SKM-1 (cell line): ENCODE measurements around the gene PLEKHA7.
"Not testable (repeated sequence)": the region's sequence is repeated elsewhere in the genome, so short reads cannot be mapped to it uniquely, and the experiment has no call there.

Experiments
- DNase-seq: peaks from one replicate; lab custom pipeline; 2025; ENCODE audit not compliant: unreplicated experiment; lab: John Stamatoyannopoulos, UW

PLEKHA7 gene

GRCh38 chr11:17008099-17008498, 6.1 kb downstream of the PLEKHA7 start:
- no peak for DNase-seq

- no peak for DNase-seq
Measured at GRCh38 chr11:17005646-17006045, 8.6 kb downstream of the PLEKHA7 start.

GRCh38 chr11:17004486-17005148, 9.6 kb downstream of the PLEKHA7 start:
- DNase-seq, result no peak

GRCh38 chr11:17003426-17003825, 10.8 kb downstream of the PLEKHA7 start:
- DNase-seq, result no peak

- DNase-seq, result no peak
Measured at GRCh38 chr11:17002543-17002942, 11.7 kb downstream of the PLEKHA7 start.

- no peak for DNase-seq
Measured at GRCh38 chr11:17001806-17002205, 12.4 kb downstream of the PLEKHA7 start.

- no peak for DNase-seq
Measured at GRCh38 chr11:17000987-17001386, 13.2 kb downstream of the PLEKHA7 start.

GRCh38 chr11:17000253-17000652, 14.0 kb downstream of the PLEKHA7 start:
- DNase-seq, result not testable (repeated sequence)

GRCh38 chr11:16999116-16999515, 15.1 kb downstream of the PLEKHA7 start:
- DNase-seq, result no peak

- no peak for DNase-seq
Measured at GRCh38 chr11:16997624-16998023, 16.6 kb downstream of the PLEKHA7 start.

GRCh38 chr11:16993495-16993894, 20.7 kb downstream of the PLEKHA7 start:
- no peak for DNase-seq

- DNase-seq, result no peak
Measured at GRCh38 chr11:16992846-16993245, 21.4 kb downstream of the PLEKHA7 start.

- no peak for DNase-seq
Measured at GRCh38 chr11:16989554-16989953, 24.7 kb downstream of the PLEKHA7 start.

GRCh38 chr11:16987205-16987568, 27.0 kb downstream of the PLEKHA7 start:
- DNase-seq, result no peak

GRCh38 chr11:16986434-16987204, 27.6 kb downstream of the PLEKHA7 start:
- DNase-seq, result no peak

GRCh38 chr11:16985297-16985696, 28.9 kb downstream of the PLEKHA7 start:
- no peak for DNase-seq

- no peak for DNase-seq
Measured at GRCh38 chr11:16984229-16984628, 30.0 kb downstream of the PLEKHA7 start.

- no peak for DNase-seq
Measured at GRCh38 chr11:16982809-16983208, 31.4 kb downstream of the PLEKHA7 start.

- DNase-seq, result no peak
Measured at GRCh38 chr11:16982256-16982671, 31.9 kb downstream of the PLEKHA7 start.

- DNase-seq, result no peak
Measured at GRCh38 chr11:16981651-16982194, 32.5 kb downstream of the PLEKHA7 start.

GRCh38 chr11:16979703-16980622, 34.3 kb downstream of the PLEKHA7 start:
- DNase-seq, result no peak
